GF-D8 (cell line): ENCODE results near the gene SNX27.

ENCODE experiments used
- DNase-seq: peaks from one replicate; lab custom pipeline; 2025; lab: John Stamatoyannopoulos, UW

Gene SNX27

GRCh38 chr1:151705753-151706463 lies 94.1 kb downstream of the SNX27 start:
- no peak for DNase-seq

- DNase-seq: no peak
Observed at GRCh38 chr1:151706464-151707415, 94.9 kb downstream of the SNX27 start.

GRCh38 chr1:151707541-151708065 lies 95.8 kb downstream of the SNX27 start:
- no peak for DNase-seq

- no peak for DNase-seq
Observed at GRCh38 chr1:151708891-151709290, 97.0 kb downstream of the SNX27 start.

DNA sequence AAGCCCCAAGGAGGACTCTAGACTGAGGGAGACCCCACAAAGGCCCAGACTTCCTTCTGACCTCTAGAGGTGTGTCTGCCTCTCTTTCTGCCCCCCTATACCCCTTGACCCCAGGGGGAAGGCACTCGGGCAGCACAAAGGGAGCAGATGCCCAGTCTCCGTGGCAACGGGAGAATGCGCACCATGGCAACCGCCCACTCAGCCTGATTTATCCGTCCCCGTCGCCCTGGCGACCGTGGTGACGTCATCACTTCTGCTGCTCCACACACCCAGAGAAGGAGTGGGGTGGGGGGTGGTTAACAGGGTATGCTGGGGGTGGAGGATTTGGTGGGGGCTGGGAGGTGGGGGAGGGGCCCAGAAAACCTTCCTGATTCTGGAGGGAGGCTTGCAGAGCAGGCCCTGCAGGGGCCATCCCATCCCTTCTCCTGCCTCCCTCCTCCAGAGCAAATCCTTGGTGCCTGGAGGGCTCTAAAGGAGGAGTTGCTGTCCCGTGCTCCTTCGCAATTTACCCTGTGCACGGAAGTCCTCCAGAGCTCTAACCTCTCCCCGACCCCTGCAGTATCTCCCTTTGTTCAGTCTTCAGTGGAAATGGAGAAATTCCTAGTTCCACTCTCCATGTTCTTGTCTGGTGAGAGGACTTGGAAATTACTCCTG lies 98.5 kb downstream of the SNX27 start:
- no peak for DNase-seq

DNA sequence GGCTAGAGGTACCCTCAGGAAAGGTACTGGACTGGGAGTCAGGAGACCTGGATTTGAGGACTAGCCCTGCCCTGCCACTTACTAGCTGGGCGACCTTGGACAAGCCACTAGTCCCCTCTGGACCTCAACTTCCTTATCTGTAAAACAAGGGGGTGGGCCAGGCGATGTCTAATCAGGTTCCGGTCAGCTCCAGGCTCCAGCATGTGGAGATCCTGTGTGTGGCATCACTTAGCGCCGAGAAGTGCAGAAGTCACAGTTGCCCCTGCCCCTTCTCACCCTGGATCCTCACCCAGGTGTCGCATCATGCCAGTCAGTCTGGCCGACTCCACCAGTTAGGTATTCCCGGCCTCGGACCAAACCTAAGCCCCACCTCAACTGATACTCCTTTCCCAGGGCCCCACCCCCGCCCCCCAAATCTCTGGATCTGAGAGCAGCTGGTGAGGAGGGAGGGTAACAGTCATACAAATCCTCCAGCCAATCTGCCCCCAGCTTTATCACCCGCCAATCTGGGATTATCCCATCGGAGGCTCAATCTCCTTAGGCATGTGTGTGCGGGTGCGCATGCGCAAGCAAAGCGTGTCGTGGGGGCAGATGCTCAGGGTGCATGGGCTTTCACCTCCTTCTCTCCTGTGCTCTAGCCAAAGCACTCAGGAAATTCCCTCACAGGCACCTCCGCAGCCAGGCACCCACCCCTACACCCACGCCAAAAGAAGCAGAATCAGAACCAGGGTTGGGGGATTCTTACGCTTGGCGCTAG lies 99.4 kb downstream of the SNX27 start:
- DNase-seq: no peak

GRCh38 chr1:151711951-151712350 lies 100.1 kb downstream of the SNX27 start:
- DNase-seq: no peak

GRCh38 chr1:151713044-151713443 lies 101.2 kb downstream of the SNX27 start:
- no peak for DNase-seq

- no peak for DNase-seq
Observed at GRCh38 chr1:151713874-151714273, 102.0 kb downstream of the SNX27 start.

DNA sequence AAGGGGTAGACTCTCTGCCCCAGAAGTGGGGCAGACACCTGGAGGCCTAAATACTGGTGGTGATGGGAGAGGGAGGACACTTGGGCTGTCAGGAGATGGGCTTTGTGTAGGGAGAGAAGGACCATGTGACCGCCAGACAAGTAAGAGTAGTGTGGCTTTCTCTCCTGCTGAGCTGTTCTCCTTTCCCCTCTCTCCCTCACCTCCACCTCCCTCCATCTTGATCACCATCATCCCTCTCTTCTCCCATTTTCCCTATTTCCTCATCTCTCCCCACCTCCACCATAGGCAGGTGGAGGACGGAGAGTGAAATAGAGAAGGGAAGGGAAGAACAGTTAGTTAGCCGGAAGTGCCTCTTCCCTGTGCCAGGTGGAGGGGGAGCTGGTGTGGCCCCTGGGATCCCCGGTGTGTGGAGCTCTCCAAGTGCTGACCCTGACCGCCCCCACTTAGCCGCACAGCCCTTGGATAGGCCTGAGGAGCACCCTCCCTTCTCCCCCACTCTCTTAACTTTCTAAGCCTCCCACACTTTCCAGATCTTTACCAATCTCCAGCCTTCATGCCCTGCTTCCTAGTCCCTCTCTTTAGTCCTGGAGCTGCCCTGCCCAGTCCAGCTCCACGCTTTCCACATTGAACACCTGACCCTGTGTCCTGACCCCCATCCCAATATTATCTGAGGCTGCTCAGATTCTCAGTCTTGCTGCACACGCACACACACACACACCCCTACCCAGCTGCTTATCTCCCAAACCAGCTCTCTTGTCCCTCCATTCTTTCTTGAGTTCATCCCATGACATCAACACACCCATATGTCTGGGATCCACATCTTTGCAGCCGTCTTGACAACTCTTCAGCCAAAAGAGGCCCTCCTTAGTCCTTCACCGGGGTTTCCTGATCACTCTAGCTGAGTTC lies 103.2 kb downstream of the SNX27 start:
- no peak for DNase-seq

- DNase-seq: no peak
Observed at GRCh38 chr1:151715726-151716404, 104.0 kb downstream of the SNX27 start.

DNA sequence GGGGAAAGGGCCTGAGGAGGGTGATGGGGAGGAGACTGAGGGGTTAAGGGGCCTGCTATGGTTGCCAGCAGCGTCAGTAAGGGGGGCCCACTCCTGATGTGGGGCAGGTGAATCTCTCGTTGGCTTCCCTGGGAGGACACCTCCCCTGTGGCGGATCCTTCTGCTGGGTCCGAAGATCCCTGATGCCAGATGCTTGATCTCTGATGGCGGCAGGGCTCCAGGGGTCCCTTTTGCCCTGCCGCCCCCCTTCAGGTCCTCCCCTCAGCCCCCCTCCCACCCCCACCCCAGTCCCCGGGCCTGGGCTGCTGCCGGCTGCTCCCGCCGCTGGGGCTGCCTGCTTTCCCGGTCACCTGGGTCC lies 104.5 kb downstream of the SNX27 start:
- no peak for DNase-seq

- no peak for DNase-seq
Observed at GRCh38 chr1:151716771-151717631, 105.2 kb downstream of the SNX27 start, which contains the start of gene CELF3. TSS of gene CELF3 (minus strand) at chr1:151716803. CDS start at chr1:151716020, 783 bp downstream.

DNA sequence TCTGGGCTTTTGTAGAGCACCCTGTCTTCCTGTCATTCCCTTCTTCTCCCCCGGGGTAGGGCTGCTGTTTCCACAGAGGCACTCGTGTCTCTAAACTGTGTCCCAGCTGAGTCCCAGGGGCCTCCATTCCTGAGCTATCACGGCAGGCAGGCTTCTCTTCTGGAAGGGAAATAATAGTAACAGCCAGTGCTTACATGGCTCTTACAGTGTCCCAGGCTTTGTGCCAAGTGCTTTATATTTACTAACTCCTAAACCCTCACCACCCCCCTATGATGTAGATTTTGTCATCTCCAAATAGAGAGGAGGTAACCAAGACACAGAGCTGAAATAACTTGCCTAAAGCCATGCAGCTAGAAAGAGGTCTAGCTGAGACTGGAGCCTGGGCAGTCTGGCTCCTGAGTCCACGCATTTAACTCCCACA lies 106.2 kb downstream of the SNX27 start:
- no peak for DNase-seq

DNA sequence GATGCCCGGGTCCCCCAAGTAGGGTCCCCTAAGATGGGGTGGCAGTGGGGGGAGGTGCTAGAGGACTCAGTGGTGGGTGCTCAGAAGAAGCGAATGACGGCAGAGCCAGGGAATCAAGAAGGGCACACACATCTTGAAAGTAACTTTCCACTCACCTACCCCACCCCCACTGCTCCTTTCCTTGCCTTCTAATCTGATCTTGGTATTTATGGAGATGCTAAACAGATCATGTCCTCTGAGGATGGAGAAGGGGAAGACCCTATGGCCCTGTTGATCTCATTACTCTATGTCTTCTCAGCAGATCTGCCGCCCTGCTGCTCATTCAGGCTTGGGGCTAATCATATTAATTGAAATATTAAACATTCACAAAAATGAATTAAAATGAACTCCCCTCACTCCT lies 106.8 kb downstream of the SNX27 start:
- no peak for DNase-seq

DNA sequence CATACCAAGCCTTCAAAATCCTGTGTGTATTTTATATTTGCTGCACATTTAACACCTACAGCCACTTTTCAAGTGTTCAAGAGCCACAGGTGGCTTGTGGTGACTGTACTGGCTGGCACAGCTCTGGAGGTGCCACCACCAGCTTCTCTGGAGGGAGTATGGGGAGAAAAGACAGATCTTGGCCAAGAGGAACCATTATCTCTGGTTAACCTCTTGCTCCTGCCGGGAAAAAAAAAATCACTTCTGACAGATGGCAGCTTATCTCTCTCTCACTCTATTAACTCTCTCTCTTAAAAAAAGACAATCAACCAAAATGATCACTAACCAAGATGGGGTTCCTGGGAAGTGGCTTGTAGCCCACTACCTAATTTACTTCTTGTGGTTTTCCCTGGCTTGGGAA lies 108.3 kb downstream of the SNX27 start:
- no peak for DNase-seq

DNA sequence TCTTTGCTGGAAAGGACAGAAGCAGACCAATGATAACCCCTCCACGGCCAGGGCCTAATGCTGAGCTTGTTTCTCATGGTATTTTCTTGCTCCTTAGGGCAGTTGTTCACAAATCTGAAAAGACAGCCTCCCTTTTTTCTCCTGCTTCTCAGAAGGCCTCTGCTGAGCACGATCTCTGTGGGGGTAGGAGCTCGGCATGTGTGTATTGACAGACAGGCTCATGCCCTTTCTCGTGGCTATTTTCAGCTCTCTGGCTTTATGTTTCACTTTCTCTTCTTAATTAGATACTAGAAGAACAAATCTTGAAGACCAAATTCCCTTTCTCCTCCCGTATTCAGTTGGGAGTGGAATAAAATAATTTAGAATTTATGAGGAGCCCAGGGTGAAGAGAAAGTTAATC lies 108.7 kb downstream of the SNX27 start:
- no peak for DNase-seq

- DNase-seq: no peak
Observed at GRCh38 chr1:151720974-151721787, 109.3 kb downstream of the SNX27 start, which contains the start of gene RIIAD1. TSS of gene RIIAD1 (plus strand) at chr1:151721522. CDS start at chr1:151721537, 15 bp downstream.
